Measurements from ENCODE around the gene PTPRG. TPM values are rescaled to one million over a fixed set of nuclear protein-coding genes. Genes with fewer than 3 reads are reported as not detected.
A peak's percentile ranks its signal among the peaks of the same experiment; 100 is the strongest.

PTPRG gene
- total and polyA plus RNA-seq, 2 experiments from 2014 or later, result 24.4 to 131 TPM

DNA sequence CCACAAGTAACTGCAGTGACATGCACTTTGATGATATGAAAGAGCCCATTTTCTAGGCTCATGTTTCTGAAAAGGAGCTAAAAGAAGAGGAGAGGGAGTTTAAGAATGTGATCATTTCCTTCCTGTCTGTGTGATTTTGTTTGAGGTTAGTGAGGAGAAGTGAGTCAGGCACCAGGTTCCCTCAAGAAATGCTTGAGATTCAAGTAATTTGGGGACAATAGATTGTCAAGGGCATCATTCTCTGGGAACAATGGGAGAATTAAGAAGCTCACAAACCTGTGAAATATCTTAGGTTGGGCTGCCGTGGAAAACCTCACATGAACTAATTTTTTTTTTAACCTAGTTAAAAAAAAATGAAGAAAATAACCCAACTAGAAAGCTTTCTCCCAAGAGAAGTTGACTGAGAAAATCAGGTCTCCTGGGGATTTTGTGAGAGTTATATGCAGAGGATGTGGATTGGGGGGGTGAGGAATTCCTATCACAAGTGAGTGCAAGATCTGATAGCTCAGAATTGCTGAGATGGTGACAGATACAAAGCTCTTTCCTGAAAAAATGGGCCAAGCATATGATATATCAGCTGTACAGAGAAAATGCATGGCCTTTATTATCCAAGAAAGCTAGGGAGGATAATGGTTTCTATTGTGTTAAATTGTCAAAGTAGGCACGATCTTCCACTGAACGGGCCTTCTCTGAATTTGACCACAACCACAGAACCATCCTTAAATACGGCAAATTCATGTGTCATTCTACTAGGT lies 608.7 kb downstream of the PTPRG start:
- H3K4me2 ChIP-seq, result peak overlapping the region; percentile 33; the same call in 1 of the 2 replicates
- peak overlapping the region; percentile 58 for H3K27ac ChIP-seq (ENCODE audit: low read depth)
- no peak overlapping the region for H3K27ac Mint-ChIP-seq

More for the DNA sequence above, 608.7 kb downstream of the PTPRG start:
- no peaks in the 10 kb centered on the region for H4K20me1 ChIP-seq (replicated peaks; ENCODE audit: insufficient read depth)
- Mint-ChIP-seq H3K4me3 (no peak overlapping the region), H3K4me1 (peaks cover 23% of the 10 kb centered on the region), H3K27me3 (ENCODE audit: insufficient read depth, low read depth, poor library complexity) (peaks cover 2% of the 10 kb centered on the region), H3K9me3 (peaks cover 7% of the 10 kb centered on the region; the same call in 1 of the 3 replicates), H3K36me3 (ENCODE audit: low read depth) (peaks cover 37% of the 10 kb centered on the region)
- no peaks in the 10 kb centered on the region for H3K9me2 ChIP-seq (ENCODE audit: insufficient read depth)
- H3K79me2 ChIP-seq (replicated peaks; ENCODE audit: insufficient read depth), result no peaks in the 10 kb centered on the region
- TF ChIP-seq, protein P1, sequence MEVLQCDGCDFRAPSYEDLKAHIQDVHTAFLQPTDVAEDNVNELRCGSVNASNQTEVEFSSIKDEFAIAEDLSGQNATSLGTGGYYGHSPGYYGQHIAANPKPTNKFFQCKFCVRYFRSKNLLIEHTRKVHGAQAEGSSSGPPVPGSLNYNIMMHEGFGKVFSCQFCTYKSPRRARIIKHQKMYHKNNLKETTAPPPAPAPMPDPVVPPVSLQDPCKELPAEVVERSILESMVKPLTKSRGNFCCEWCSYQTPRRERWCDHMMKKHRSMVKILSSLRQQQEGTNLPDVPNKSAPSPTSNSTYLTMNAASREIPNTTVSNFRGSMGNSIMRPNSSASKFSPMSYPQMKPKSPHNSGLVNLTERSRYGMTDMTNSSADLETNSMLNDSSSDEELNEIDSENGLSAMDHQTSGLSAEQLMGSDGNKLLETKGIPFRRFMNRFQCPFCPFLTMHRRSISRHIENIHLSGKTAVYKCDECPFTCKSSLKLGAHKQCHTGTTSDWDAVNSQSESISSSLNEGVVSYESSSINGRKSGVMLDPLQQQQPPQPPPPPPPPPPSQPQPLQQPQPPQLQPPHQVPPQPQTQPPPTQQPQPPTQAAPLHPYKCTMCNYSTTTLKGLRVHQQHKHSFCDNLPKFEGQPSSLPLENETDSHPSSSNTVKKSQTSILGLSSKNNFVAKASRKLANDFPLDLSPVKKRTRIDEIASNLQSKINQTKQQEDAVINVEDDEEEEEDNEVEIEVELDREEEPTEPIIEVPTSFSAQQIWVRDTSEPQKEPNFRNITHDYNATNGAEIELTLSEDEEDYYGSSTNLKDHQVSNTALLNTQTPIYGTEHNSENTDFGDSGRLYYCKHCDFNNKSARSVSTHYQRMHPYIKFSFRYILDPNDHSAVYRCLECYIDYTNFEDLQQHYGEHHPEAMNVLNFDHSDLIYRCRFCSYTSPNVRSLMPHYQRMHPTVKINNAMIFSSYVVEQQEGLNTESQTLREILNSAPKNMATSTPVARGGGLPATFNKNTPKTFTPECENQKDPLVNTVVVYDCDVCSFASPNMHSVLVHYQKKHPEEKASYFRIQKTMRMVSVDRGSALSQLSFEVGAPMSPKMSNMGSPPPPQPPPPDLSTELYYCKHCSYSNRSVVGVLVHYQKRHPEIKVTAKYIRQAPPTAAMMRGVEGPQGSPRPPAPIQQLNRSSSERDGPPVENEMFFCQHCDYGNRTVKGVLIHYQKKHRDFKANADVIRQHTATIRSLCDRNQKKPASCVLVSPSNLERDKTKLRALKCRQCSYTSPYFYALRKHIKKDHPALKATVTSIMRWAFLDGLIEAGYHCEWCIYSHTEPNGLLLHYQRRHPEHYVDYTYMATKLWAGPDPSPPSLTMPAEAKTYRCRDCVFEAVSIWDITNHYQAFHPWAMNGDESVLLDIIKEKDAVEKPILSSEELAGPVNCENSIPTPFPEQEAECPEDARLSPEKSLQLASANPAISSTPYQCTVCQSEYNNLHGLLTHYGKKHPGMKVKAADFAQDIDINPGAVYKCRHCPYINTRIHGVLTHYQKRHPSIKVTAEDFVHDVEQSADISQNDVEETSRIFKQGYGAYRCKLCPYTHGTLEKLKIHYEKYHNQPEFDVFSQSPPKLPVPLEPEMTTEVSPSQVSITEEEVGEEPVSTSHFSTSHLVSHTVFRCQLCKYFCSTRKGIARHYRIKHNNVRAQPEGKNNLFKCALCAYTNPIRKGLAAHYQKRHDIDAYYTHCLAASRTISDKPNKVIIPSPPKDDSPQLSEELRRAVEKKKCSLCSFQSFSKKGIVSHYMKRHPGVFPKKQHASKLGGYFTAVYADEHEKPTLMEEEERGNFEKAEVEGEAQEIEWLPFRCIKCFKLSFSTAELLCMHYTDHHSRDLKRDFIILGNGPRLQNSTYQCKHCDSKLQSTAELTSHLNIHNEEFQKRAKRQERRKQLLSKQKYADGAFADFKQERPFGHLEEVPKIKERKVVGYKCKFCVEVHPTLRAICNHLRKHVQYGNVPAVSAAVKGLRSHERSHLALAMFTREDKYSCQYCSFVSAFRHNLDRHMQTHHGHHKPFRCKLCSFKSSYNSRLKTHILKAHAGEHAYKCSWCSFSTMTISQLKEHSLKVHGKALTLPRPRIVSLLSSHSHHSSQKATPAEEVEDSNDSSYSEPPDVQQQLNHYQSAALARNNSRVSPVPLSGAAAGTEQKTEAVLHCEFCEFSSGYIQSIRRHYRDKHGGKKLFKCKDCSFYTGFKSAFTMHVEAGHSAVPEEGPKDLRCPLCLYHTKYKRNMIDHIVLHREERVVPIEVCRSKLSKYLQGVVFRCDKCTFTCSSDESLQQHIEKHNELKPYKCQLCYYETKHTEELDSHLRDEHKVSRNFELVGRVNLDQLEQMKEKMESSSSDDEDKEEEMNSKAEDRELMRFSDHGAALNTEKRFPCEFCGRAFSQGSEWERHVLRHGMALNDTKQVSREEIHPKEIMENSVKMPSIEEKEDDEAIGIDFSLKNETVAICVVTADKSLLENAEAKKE (CRISPR knock-in tag; IDR thresholded peaks at IDR 0.05), result no peak
- TF ChIP-seq POLR2AphosphoS5 (IDR thresholded peaks at IDR 0.05; ENCODE audit: low read depth) (no peak), EZH2 (IDR thresholded peaks at IDR 0.05; ENCODE audit: low read depth, unreplicated experiment) (no peak), EZH2phosphoT487 (IDR thresholded peaks at IDR 0.05; ENCODE audit: unreplicated experiment) (no peak), JUNB (IDR thresholded peaks at IDR 0.05; ENCODE audit: unreplicated experiment) (no peak), ZNF331 (CRISPR knock-in tag; IDR thresholded peaks at IDR 0.05; ENCODE audit: low read depth) (no peak)
- TF ChIP-seq, protein P2, sequence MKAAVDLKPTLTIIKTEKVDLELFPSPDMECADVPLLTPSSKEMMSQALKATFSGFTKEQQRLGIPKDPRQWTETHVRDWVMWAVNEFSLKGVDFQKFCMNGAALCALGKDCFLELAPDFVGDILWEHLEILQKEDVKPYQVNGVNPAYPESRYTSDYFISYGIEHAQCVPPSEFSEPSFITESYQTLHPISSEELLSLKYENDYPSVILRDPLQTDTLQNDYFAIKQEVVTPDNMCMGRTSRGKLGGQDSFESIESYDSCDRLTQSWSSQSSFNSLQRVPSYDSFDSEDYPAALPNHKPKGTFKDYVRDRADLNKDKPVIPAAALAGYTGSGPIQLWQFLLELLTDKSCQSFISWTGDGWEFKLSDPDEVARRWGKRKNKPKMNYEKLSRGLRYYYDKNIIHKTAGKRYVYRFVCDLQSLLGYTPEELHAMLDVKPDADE (IDR thresholded peaks at IDR 0.05), result no peak
- TF ChIP-seq, protein P3, sequence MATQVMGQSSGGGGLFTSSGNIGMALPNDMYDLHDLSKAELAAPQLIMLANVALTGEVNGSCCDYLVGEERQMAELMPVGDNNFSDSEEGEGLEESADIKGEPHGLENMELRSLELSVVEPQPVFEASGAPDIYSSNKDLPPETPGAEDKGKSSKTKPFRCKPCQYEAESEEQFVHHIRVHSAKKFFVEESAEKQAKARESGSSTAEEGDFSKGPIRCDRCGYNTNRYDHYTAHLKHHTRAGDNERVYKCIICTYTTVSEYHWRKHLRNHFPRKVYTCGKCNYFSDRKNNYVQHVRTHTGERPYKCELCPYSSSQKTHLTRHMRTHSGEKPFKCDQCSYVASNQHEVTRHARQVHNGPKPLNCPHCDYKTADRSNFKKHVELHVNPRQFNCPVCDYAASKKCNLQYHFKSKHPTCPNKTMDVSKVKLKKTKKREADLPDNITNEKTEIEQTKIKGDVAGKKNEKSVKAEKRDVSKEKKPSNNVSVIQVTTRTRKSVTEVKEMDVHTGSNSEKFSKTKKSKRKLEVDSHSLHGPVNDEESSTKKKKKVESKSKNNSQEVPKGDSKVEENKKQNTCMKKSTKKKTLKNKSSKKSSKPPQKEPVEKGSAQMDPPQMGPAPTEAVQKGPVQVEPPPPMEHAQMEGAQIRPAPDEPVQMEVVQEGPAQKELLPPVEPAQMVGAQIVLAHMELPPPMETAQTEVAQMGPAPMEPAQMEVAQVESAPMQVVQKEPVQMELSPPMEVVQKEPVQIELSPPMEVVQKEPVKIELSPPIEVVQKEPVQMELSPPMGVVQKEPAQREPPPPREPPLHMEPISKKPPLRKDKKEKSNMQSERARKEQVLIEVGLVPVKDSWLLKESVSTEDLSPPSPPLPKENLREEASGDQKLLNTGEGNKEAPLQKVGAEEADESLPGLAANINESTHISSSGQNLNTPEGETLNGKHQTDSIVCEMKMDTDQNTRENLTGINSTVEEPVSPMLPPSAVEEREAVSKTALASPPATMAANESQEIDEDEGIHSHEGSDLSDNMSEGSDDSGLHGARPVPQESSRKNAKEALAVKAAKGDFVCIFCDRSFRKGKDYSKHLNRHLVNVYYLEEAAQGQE (IDR thresholded peaks at IDR 0.05; ENCODE audit: unreplicated experiment), result no peak
- TF ChIP-seq, protein P4, sequence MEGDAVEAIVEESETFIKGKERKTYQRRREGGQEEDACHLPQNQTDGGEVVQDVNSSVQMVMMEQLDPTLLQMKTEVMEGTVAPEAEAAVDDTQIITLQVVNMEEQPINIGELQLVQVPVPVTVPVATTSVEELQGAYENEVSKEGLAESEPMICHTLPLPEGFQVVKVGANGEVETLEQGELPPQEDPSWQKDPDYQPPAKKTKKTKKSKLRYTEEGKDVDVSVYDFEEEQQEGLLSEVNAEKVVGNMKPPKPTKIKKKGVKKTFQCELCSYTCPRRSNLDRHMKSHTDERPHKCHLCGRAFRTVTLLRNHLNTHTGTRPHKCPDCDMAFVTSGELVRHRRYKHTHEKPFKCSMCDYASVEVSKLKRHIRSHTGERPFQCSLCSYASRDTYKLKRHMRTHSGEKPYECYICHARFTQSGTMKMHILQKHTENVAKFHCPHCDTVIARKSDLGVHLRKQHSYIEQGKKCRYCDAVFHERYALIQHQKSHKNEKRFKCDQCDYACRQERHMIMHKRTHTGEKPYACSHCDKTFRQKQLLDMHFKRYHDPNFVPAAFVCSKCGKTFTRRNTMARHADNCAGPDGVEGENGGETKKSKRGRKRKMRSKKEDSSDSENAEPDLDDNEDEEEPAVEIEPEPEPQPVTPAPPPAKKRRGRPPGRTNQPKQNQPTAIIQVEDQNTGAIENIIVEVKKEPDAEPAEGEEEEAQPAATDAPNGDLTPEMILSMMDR (conservative IDR thresholded peaks at IDR 0.05; ENCODE audit: low read depth in 2 of 2), result no peak
- H2AFZ ChIP-seq, result no peak overlapping the region
- H3F3A ChIP-seq (replicated peaks; ENCODE audit: low read depth), result no peaks in the 10 kb centered on the region
- no peak for ATAC-seq
- DNase-seq (ENCODE audit: low spot score), result peak; percentile 45
- no peaks in the 10 kb centered on the region for H3K27me3 ChIP-seq (ENCODE audit: insufficient read depth)
- H3K4me1 ChIP-seq (ENCODE audit: insufficient read depth), result peaks cover 25% of the 10 kb centered on the region
- H3K36me3 ChIP-seq (ENCODE audit: insufficient read depth), result no peaks in the 10 kb centered on the region
- no peak overlapping the region for H3K4me3 ChIP-seq

Measured in GM23338 (cell line).